Testis (tissue), 3 donors: ENCODE results near the gene ZNF385A. TPM values are rescaled to one million over a fixed set of nuclear protein-coding genes. Genes with fewer than 3 reads are reported as not detected.

Experiments
- DNase-seq: peaks from one replicate; pipeline ENCODE4 v3.0.0-alpha.2; 2019
- H3K27ac ChIP-seq, 2 donors: fragments of 200-600 bp; sonication (generic); one replicate each; pipeline ENCODE4 v1.5.1; 2019
- H3K27me3 ChIP-seq: fragments of 200-600 bp; sonication (generic); one replicate; pipeline ENCODE4 v1.5.1; 2019
- H3K36me3 ChIP-seq: fragments of 200-600 bp; sonication (generic); one replicate; pipeline ENCODE4 v1.5.1; 2017; ENCODE audit warnings: low read depth; ENCODE audit errors: missing control alignments
- H3K4me1 ChIP-seq: fragments of 200-600 bp; sonication (generic); one replicate; pipeline ENCODE4 v1.5.1; 2019
- H3K4me3 ChIP-seq, 2 donors: fragments of 200-600 bp; sonication (generic); one replicate each; pipeline ENCODE4 v1.5.1; 2017 to 2019
- H3K9me3 ChIP-seq: fragments of 200-600 bp; sonication (generic); one replicate; pipeline ENCODE4 v1.5.1; 2017
- POLR2A ChIP-seq: fragments of 450-650 bp; IDR thresholded peaks from one replicate; pipeline ENCODE4 v1.6.1; 2017; ENCODE audit warnings: antibody characterized with exemption, mild to moderate bottlenecking, moderate library complexity
- WGBS, 2 donors: methylation state at CpG; one replicate each; pipeline ENCODE4 v1.1.5; 2018; 5-methylcytosine and 5-hydroxymethylcytosine counted together
- intact Hi-C: fragments of 100-400 bp; cut with DNase I; formaldehyde crosslinking; loops from one replicate; pipeline ENCODE4 v1.15.1; 2023; ENCODE audit warnings: low total_unique reads
- polyA plus RNA-seq: library from polyadenylated mRNA; stranded (reverse); fragments of 350-450 nt; fragmentation: Illumina TruSeq; extraction: RNeasy Lipid Tissue Mini Kit (QIAGEN cat#74804); gene quantifications from one replicate; pipeline ENCODE4 v1.2.3, GENCODE V29; 2014; ENCODE audit warnings: low read depth, low replicate concordance; ENCODE audit not compliant: insufficient read depth
- total RNA-seq, 2 donors: library from RNA; depleted of rRNA; stranded (reverse); fragments of >200 nt; gene quantifications; one replicate each; pipeline ENCODE4 v1.2.3, GENCODE V29; 2016
- TF ChIP-seq, protein P1 (sequence below), 3 experiments: fragments of 450-650 bp in 2 of 3; fragments of 200-600 bp in 1 of 3; sonication (generic) in 1 of 3; IDR thresholded peaks; one replicate each; pipeline ENCODE4 v1.5.1; 2016 to 2019; ENCODE audit warnings: antibody characterized with exemption in 3 of 3, mild to moderate bottlenecking in 2 of 3, moderate library complexity in 1 of 3

Gene ZNF385A
- total and polyA plus RNA-seq, 3 donors from 2014 or later = 3.5 to 10.9 (median 5.6) TPM

DNA sequence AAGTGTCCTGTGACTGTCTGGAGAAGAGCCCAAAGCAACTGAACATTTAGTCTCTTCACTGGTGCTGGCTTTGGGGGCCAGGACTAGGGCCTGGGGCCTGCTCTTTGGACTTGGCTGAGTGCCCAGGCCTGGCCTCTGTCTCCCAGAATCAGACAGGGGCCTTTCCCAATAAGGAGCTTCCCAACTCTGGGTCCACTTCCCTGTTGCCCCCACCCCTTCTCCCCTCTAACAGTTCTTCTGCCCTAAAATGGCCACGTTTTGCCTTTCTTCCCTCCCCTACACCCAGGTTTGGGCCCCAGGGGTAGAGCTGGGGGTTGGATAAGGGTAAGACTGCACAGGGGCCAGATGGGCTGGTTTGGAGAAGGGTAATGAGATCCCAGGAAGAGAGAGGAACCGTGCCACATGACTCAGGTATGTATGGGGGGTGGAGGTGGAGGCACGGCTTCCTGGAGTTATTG is 44.5 kb upstream of the ZNF385A start:
- no peak for TF ChIP-seq POLR2A
- TF ChIP-seq, protein P1, sequence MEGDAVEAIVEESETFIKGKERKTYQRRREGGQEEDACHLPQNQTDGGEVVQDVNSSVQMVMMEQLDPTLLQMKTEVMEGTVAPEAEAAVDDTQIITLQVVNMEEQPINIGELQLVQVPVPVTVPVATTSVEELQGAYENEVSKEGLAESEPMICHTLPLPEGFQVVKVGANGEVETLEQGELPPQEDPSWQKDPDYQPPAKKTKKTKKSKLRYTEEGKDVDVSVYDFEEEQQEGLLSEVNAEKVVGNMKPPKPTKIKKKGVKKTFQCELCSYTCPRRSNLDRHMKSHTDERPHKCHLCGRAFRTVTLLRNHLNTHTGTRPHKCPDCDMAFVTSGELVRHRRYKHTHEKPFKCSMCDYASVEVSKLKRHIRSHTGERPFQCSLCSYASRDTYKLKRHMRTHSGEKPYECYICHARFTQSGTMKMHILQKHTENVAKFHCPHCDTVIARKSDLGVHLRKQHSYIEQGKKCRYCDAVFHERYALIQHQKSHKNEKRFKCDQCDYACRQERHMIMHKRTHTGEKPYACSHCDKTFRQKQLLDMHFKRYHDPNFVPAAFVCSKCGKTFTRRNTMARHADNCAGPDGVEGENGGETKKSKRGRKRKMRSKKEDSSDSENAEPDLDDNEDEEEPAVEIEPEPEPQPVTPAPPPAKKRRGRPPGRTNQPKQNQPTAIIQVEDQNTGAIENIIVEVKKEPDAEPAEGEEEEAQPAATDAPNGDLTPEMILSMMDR (IDR thresholded peaks at IDR 0.05) = no peak
- no peaks in the 10 kb centered on the region for H3K9me3 ChIP-seq
- no peak overlapping the region for H3K4me3 ChIP-seq
- H3K27me3 ChIP-seq = no peaks in the 10 kb centered on the region
- H3K27ac ChIP-seq = no peak overlapping the region
- intact Hi-C loops = no loop called here
- no peaks in the 10 kb centered on the region for H3K36me3 ChIP-seq
- no peak for DNase-seq
- WGBS, 2 donors = 84 to 88% methylated on average over 3 of the region's 3 CpGs
- H3K4me1 ChIP-seq = peaks cover 4% of the 10 kb centered on the region

DNA sequence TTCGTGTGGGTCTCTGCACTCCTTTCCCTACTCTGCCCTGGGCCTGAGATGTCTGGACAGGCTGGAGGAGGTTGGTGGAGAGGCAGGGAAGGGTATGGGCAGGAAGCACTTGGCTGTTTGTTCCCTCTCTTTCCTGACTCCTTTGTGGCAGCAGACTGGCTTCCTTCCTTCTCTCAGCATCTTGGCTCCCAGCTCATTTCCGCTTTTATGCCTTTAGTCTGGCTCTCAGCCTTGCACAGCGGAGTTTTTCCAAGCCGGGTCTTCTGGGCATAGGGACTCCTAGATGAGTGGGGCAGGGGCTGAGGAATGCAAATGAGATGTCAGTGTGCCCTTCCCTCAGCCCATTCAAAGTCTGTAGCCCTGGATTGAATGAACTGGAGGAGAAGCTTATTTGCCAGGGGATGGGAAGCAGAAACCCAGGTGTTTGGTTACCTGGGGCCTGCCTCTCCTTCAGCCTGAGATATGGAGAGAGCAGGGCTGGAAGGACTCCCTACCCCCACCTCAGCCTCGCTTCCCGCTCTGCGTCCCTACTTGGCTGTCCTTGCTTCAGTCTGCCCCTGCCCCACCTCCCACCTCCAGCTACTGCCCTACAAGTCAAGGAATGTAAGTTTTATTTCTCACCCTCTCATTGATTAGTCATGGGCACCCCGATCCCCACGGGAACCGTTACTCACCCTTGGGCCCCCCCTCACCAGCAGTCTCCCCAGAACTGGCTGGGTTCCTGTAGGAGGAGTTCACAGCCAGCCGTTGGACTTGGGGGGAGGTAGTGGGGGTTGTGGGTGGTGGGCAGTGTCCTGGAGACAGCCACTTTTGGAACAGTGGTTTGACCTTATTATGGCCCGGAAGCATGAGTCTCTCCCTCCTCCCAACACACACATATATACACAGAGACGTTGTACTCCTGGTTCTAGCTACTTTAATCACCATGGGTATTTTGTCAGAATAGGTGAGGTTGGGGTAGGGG is 43.8 kb upstream of the ZNF385A start:
- Histone ChIP-seq H3K9me3 (no peaks in the 10 kb centered on the region), H3K27ac (no peak overlapping the region), H3K36me3 (no peaks in the 10 kb centered on the region), H3K4me3 (no peak overlapping the region), H3K27me3 (no peaks in the 10 kb centered on the region), H3K4me1 (peaks cover 4% of the 10 kb centered on the region)
- no peak for DNase-seq
- TF ChIP-seq, protein P1 (IDR thresholded peaks at IDR 0.05) = no peak
- no peak for TF ChIP-seq POLR2A
- 50 to 63% methylated on average over 9 to 13 of the region's 13 CpGs for WGBS, 2 donors
- intact Hi-C loops = no loop called here

DNA sequence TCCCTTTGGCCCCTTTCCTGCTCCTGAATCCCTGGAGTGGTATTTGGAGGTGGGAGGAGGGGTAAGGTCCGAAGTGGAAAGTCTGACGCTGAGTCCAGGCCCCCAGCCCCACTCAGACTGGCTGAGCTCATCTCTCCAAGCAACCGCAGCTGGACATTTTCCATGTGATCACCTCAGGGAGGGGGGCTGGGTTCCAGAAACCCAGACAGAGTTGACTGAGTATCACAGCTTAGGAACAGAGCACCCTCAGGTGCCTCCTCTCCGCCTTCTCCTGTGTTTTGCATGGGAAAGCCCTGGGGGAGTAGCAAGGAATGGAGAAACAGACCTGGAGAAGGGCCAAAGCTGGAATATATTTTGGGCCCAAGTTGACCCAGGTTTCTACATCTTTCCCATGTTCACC is 42.6 kb upstream of the ZNF385A start:
- 89 to 93% methylated on average over 3 to 4 of the region's 4 CpGs for whole genome bisulfite sequencing, 2 donors
- H3K4me1 ChIP-seq = peaks cover 4% of the 10 kb centered on the region
- H3K36me3 ChIP-seq = no peaks in the 10 kb centered on the region
- H3K27me3 ChIP-seq = no peaks in the 10 kb centered on the region
- intact Hi-C loops = no loop called here
- no peaks in the 10 kb centered on the region for H3K9me3 ChIP-seq
- no peak overlapping the region for H3K4me3 ChIP-seq
- TF ChIP-seq, protein P1 (IDR thresholded peaks at IDR 0.05) = no peak
- TF ChIP-seq POLR2A = no peak
- H3K27ac ChIP-seq = no peak overlapping the region
- no peak for DNase-seq

DNA sequence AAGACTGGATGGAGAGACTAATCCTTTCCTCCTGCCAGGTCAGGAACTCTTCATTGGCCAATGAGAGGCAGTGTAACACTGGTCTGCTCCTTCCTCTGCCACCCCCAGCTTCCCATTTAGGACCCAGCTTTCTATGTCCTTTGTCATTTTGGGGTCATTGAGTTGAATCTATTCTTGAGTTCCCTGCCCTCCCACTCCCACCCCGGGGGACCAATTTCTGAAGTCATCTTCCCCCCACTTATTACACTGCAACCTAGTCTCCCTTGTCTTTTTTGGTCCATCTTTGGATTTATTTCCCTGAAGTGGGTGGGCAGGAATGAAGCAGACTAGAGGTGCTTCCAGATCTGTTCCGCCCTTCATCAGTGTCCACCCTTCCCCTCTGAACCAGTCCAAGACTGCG is 42.2 kb upstream of the ZNF385A start:
- Histone ChIP-seq H3K27ac (no peak overlapping the region), H3K36me3 (no peaks in the 10 kb centered on the region), H3K9me3 (no peaks in the 10 kb centered on the region), H3K4me1 (peaks cover 4% of the 10 kb centered on the region), H3K4me3 (no peak overlapping the region), H3K27me3 (no peaks in the 10 kb centered on the region)
- 91 to 93% methylated on average over 3 of the region's 3 CpGs for WGBS, 2 donors
- TF ChIP-seq, protein P1 (IDR thresholded peaks at IDR 0.05) = no peak
- no peak for TF ChIP-seq POLR2A
- intact Hi-C loops = no loop called here
- DNase-seq = no peak
